Measurements from ENCODE around the gene NTNG1.

DNA sequence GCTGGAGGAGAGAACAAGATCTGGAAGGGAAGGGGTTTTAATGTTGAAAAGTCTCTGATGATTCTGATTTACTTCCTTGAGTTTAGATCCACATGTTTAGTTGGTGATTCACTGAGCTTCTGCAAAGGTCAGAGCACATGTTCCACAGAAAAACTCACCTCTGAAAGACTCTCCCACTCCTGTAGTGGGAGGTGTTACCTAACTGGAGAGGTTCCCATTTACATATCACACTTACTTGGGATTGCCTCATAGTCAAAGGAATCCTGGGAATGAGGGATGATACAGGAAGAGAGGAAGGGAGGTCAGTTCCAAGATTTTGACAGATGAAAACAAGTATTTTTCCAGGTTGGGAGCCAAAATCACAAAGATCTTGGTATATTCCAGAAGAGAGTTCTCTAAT lies 2.7 kb upstream of the NTNG1 start:
- no peak for TF ChIP-seq EP300 (IDR thresholded peaks at IDR 0.05; ENCODE audit: borderline replicate concordance in 1 of 2, low read depth in 2 of 2, low read length in 2 of 2)
- no peak for TF ChIP-seq KDM1A (IDR thresholded peaks at IDR 0.05; ENCODE audit: borderline replicate concordance, low read length)
- TF ChIP-seq SIN3A (conservative IDR thresholded peaks at IDR 0.05 in 1 of 2, IDR thresholded peaks at IDR 0.05 in 1 of 2; ENCODE audit: low read depth in 1 of 2, low read length in 2 of 2) = no peak
- TF ChIP-seq CTCF (IDR thresholded peaks at IDR 0.05; ENCODE audit: control extremely low read depth in 1 of 3, insufficient read depth in 1 of 3, low read depth in 1 of 3, low read length in 3 of 3) = no peak
- no peak for TF ChIP-seq KDM5A (IDR thresholded peaks at IDR 0.05; ENCODE audit: low read length)
- no peak for TF ChIP-seq SIRT6 (IDR thresholded peaks at IDR 0.05; ENCODE audit: low read length)
- no peak for TF ChIP-seq TAF7 (optimal IDR thresholded peaks at IDR 0.05; ENCODE audit: borderline replicate concordance, low read depth, low read length)
- no peak for TF ChIP-seq POLR2A (IDR thresholded peaks at IDR 0.05; ENCODE audit: control extremely low read depth in 1 of 2, low read depth in 2 of 2, low read length in 2 of 2)
- no peak for TF ChIP-seq SP1 (IDR thresholded peaks at IDR 0.05; ENCODE audit: low read depth, low read length)
- TF ChIP-seq RFX5 (IDR thresholded peaks at IDR 0.05; ENCODE audit: borderline replicate concordance, low read depth, low read length) = no peak
- no peak for TF ChIP-seq TAF1 (IDR thresholded peaks at IDR 0.05; ENCODE audit: low read depth, low read length)
- no peak for TF ChIP-seq BCL11A (IDR thresholded peaks at IDR 0.05; ENCODE audit: low read depth in 2 of 2, low read length in 2 of 2)
- TF ChIP-seq CEBPB (IDR thresholded peaks at IDR 0.05; ENCODE audit: low read depth, low read length) = peak; percentile 41; the same call in 1 of the 2 replicates
